Activated CD4-positive, alpha-beta T cell treated with anti-CD3 and anti-CD28 coated beads, Interleukin-2, amount 10 ng/mL, durations not matched to agents 24 days and 14 days (primary cell): ENCODE results near the gene PPP1R9A. TPM values are rescaled to one million over a fixed set of nuclear protein-coding genes. Genes with fewer than 3 reads are reported as not detected.

Experiments
- DNase-seq: peaks from one replicate; pipeline ENCODE4 v3.0.0; 2022
- H3K27ac Mint-ChIP-seq: one replicate; pipeline ENCODE4 v1.8.0; 2022; ENCODE audit warnings: mild to moderate bottlenecking, mixed read lengths
- H3K27me3 Mint-ChIP-seq: one replicate; pipeline ENCODE4 v1.8.0; 2022; ENCODE audit warnings: mixed read lengths
- H3K36me3 Mint-ChIP-seq: one replicate; pipeline ENCODE4 v1.8.0; 2022; ENCODE audit warnings: low read depth, mild to moderate bottlenecking, mixed read lengths
- H3K4me1 Mint-ChIP-seq: one replicate; pipeline ENCODE4 v1.8.0; 2021; ENCODE audit warnings: mixed read lengths
- H3K4me3 Mint-ChIP-seq: one replicate; pipeline ENCODE4 v1.8.0; 2022; ENCODE audit warnings: mild to moderate bottlenecking, moderate library complexity, mixed read lengths
- H3K9me3 Mint-ChIP-seq: one replicate; pipeline ENCODE4 v1.8.0; 2021; ENCODE audit warnings: mixed read lengths
- intact Hi-C: fragments of 100-400 bp; cut with micrococcal nuclease; formaldehyde crosslinking; loops from one replicate; pipeline ENCODE4 v1.15.1; 2023
- total RNA-seq: library from RNA; stranded (reverse); gene quantifications from 2 replicates; pipeline ENCODE4 v1.2.3, GENCODE V29; 2022

Gene PPP1R9A
- total RNA-seq, 1 donor from 2014 or later, result not detected

- intact Hi-C loops, result no loop called here
- no peaks in the 10 kb centered on the region for H3K9me3 Mint-ChIP-seq
- H3K36me3 Mint-ChIP-seq, result no peaks in the 10 kb centered on the region
- H3K4me1 Mint-ChIP-seq, result no peaks in the 10 kb centered on the region
- DNase-seq, result no peak
- H3K27me3 Mint-ChIP-seq, result peaks cover 3% of the 10 kb centered on the region
- H3K4me3 Mint-ChIP-seq, result no peak overlapping the region
- H3K27ac Mint-ChIP-seq, result no peak overlapping the region
These were observed 389.1 kb downstream of the PPP1R9A start for GRCh38 chr7:95296456-95296855.

GRCh38 chr7:95297041-95297440 lies 389.6 kb downstream of the PPP1R9A start:
- no peaks in the 10 kb centered on the region for H3K36me3 Mint-ChIP-seq
- no peak overlapping the region for H3K4me3 Mint-ChIP-seq
- H3K4me1 Mint-ChIP-seq, result no peaks in the 10 kb centered on the region
- intact Hi-C loops, result no loop called here
- no peak for DNase-seq
- H3K27ac Mint-ChIP-seq, result no peak overlapping the region
- no peaks in the 10 kb centered on the region for H3K9me3 Mint-ChIP-seq
- peaks cover 3% of the 10 kb centered on the region for H3K27me3 Mint-ChIP-seq

GRCh38 chr7:95298091-95298490 lies 390.7 kb downstream of the PPP1R9A start:
- intact Hi-C loops, result no loop called here

GRCh38 chr7:95303013-95303905 lies 395.9 kb downstream of the PPP1R9A start:
- intact Hi-C loops, result no loop called here
- peaks cover 3% of the 10 kb centered on the region for H3K27me3 Mint-ChIP-seq
- no peaks in the 10 kb centered on the region for H3K9me3 Mint-ChIP-seq
- H3K4me1 Mint-ChIP-seq, result no peaks in the 10 kb centered on the region
- no peak for DNase-seq
- H3K4me3 Mint-ChIP-seq, result no peak overlapping the region
- H3K36me3 Mint-ChIP-seq, result no peaks in the 10 kb centered on the region
- no peak overlapping the region for H3K27ac Mint-ChIP-seq

More at GRCh38 chr7:95298091-95298490, 390.7 kb downstream of the PPP1R9A start:
- H3K27ac Mint-ChIP-seq, result no peak overlapping the region
- H3K9me3 Mint-ChIP-seq, result no peaks in the 10 kb centered on the region
- no peak for DNase-seq
- H3K36me3 Mint-ChIP-seq, result no peaks in the 10 kb centered on the region
- no peak overlapping the region for H3K4me3 Mint-ChIP-seq
- H3K27me3 Mint-ChIP-seq, result peaks cover 3% of the 10 kb centered on the region
- H3K4me1 Mint-ChIP-seq, result no peaks in the 10 kb centered on the region

GRCh38 chr7:95304990-95305389 lies 397.6 kb downstream of the PPP1R9A start:
- Mint-ChIP-seq H3K27me3 (peaks cover 3% of the 10 kb centered on the region), H3K36me3 (no peaks in the 10 kb centered on the region), H3K27ac (no peak overlapping the region), H3K4me3 (no peak overlapping the region), H3K4me1 (no peaks in the 10 kb centered on the region), H3K9me3 (no peaks in the 10 kb centered on the region)
- intact Hi-C loops, result no loop called here
- DNase-seq, result no peak

GRCh38 chr7:95309951-95310350 lies 402.6 kb downstream of the PPP1R9A start:
- H3K36me3 Mint-ChIP-seq, result no peaks in the 10 kb centered on the region

GRCh38 chr7:95311389-95311788 lies 404.0 kb downstream of the PPP1R9A start:
- Mint-ChIP-seq H3K36me3 (no peaks in the 10 kb centered on the region), H3K4me3 (no peak overlapping the region), H3K9me3 (no peaks in the 10 kb centered on the region), H3K4me1 (no peaks in the 10 kb centered on the region), H3K27ac (no peak overlapping the region), H3K27me3 (peaks cover 9% of the 10 kb centered on the region)
- intact Hi-C loops, result no loop called here
- no peak for DNase-seq

More at GRCh38 chr7:95309951-95310350, 402.6 kb downstream of the PPP1R9A start:
- Mint-ChIP-seq H3K9me3 (no peaks in the 10 kb centered on the region), H3K27ac (no peak overlapping the region), H3K27me3 (peaks cover 6% of the 10 kb centered on the region), H3K4me3 (no peak overlapping the region), H3K4me1 (no peaks in the 10 kb centered on the region)
- DNase-seq, result no peak
- intact Hi-C loops, result no loop called here

GRCh38 chr7:95312561-95312960 lies 405.2 kb downstream of the PPP1R9A start:
- Mint-ChIP-seq H3K4me1 (no peaks in the 10 kb centered on the region), H3K4me3 (no peak overlapping the region), H3K36me3 (no peaks in the 10 kb centered on the region), H3K9me3 (no peaks in the 10 kb centered on the region), H3K27me3 (peaks cover 9% of the 10 kb centered on the region), H3K27ac (no peak overlapping the region)
- intact Hi-C loops, result no loop called here
- no peak for DNase-seq

- no peak overlapping the region for H3K27ac Mint-ChIP-seq
- DNase-seq, result no peak
- no peaks in the 10 kb centered on the region for H3K4me1 Mint-ChIP-seq
- H3K36me3 Mint-ChIP-seq, result no peaks in the 10 kb centered on the region
- H3K9me3 Mint-ChIP-seq, result no peaks in the 10 kb centered on the region
- H3K4me3 Mint-ChIP-seq, result no peak overlapping the region
- intact Hi-C loops, result no loop called here
- peaks cover 9% of the 10 kb centered on the region for H3K27me3 Mint-ChIP-seq
These were observed 409.2 kb downstream of the PPP1R9A start for GRCh38 chr7:95316588-95316987.

GRCh38 chr7:95317546-95317945 lies 410.2 kb downstream of the PPP1R9A start:
- peaks cover 9% of the 10 kb centered on the region for H3K27me3 Mint-ChIP-seq
- no peaks in the 10 kb centered on the region for H3K9me3 Mint-ChIP-seq
- H3K36me3 Mint-ChIP-seq, result no peaks in the 10 kb centered on the region
- H3K4me3 Mint-ChIP-seq, result no peak overlapping the region
- no peak overlapping the region for H3K27ac Mint-ChIP-seq
- DNase-seq, result no peak
- intact Hi-C loops, result no loop called here
- H3K4me1 Mint-ChIP-seq, result no peaks in the 10 kb centered on the region

GRCh38 chr7:95317966-95318365 lies 410.6 kb downstream of the PPP1R9A start:
- Mint-ChIP-seq H3K27ac (no peak overlapping the region), H3K4me3 (no peak overlapping the region), H3K27me3 (peaks cover 6% of the 10 kb centered on the region), H3K9me3 (no peaks in the 10 kb centered on the region), H3K4me1 (no peaks in the 10 kb centered on the region), H3K36me3 (no peaks in the 10 kb centered on the region)
- intact Hi-C loops, result no loop called here
- no peak for DNase-seq

- intact Hi-C loops, result no loop called here
- no peaks in the 10 kb centered on the region for H3K36me3 Mint-ChIP-seq
- no peak overlapping the region for H3K27ac Mint-ChIP-seq
- no peak for DNase-seq
- no peaks in the 10 kb centered on the region for H3K9me3 Mint-ChIP-seq
- no peak overlapping the region for H3K4me3 Mint-ChIP-seq
- peaks cover 6% of the 10 kb centered on the region for H3K27me3 Mint-ChIP-seq
- no peaks in the 10 kb centered on the region for H3K4me1 Mint-ChIP-seq
These were observed 411.2 kb downstream of the PPP1R9A start for GRCh38 chr7:95318501-95319100.

GRCh38 chr7:95319570-95319969 lies 412.2 kb downstream of the PPP1R9A start:
- Mint-ChIP-seq H3K36me3 (no peaks in the 10 kb centered on the region), H3K27me3 (peaks cover 4% of the 10 kb centered on the region), H3K4me1 (no peaks in the 10 kb centered on the region), H3K9me3 (no peaks in the 10 kb centered on the region), H3K27ac (no peak overlapping the region), H3K4me3 (no peak overlapping the region)
- intact Hi-C loops, result no loop called here
- DNase-seq, result no peak

GRCh38 chr7:95320651-95321050 lies 413.3 kb downstream of the PPP1R9A start:
- intact Hi-C loops, result no loop called here
- no peak overlapping the region for H3K4me3 Mint-ChIP-seq
- H3K36me3 Mint-ChIP-seq, result no peaks in the 10 kb centered on the region
- peaks cover 2% of the 10 kb centered on the region for H3K9me3 Mint-ChIP-seq
- no peak overlapping the region for H3K27ac Mint-ChIP-seq
- peaks cover 3% of the 10 kb centered on the region for H3K4me1 Mint-ChIP-seq
- no peak for DNase-seq
- peaks cover 7% of the 10 kb centered on the region for H3K27me3 Mint-ChIP-seq
